Osteoblast (primary cell): ENCODE data around the gene FXYD7. TPM values are rescaled to one million over a fixed set of nuclear protein-coding genes. Genes with fewer than 3 reads are reported as not detected.

Source experiments
- DNase-seq: peaks from one replicate; pipeline ENCODE4 v3.0.0; 2011; ENCODE audit warnings: low spot score, mixed read lengths; ENCODE audit not compliant: insufficient read length; ENCODE audit errors: missing footprints
- H2AFZ ChIP-seq: 2 replicates; pipeline ENCODE4 v1.6.0; 2011; ENCODE audit warnings: mild to moderate bottlenecking, low read length
- H3K27ac ChIP-seq: 2 replicates; pipeline ENCODE4 v1.5.1; 2011; ENCODE audit warnings: mild to moderate bottlenecking, low read depth, low read length, moderate library complexity
- H3K27me3 ChIP-seq: 2 replicates; pipeline ENCODE4 v1.6.0; 2012; ENCODE audit warnings: mild to moderate bottlenecking, control low read depth, inconsistent platforms, low read length, moderate library complexity; ENCODE audit not compliant: insufficient read depth
- H3K36me3 ChIP-seq: 2 replicates; pipeline ENCODE4 v1.5.1; 2011; ENCODE audit warnings: mild to moderate bottlenecking, low read length, control low read depth, moderate library complexity; ENCODE audit not compliant: insufficient read depth
- H3K4me1 ChIP-seq: 2 replicates; pipeline ENCODE4 v1.5.1; 2011; ENCODE audit warnings: mild to moderate bottlenecking, low read length, control low read depth, moderate library complexity; ENCODE audit not compliant: insufficient read depth
- H3K4me2 ChIP-seq: 2 replicates; pipeline ENCODE4 v1.6.0; 2011; ENCODE audit warnings: mild to moderate bottlenecking, low read length; ENCODE audit not compliant: insufficient read depth
- H3K4me3 ChIP-seq: fragments of 200-600 bp; sonication (generic); 3 replicates; pipeline ENCODE4 v1.5.1; 2012; ENCODE audit warnings: mild to moderate bottlenecking, low read length, inconsistent platforms; ENCODE audit not compliant: insufficient read depth
- H3K79me2 ChIP-seq: 2 replicates; pipeline ENCODE4 v1.6.0; 2012; ENCODE audit warnings: mild to moderate bottlenecking, low read length, control low read depth, inconsistent platforms; ENCODE audit not compliant: insufficient read depth
- H3K9me3 ChIP-seq: 2 replicates; pipeline ENCODE4 v1.5.1; 2011; ENCODE audit warnings: low read depth, low read length, control low read depth
- H4K20me1 ChIP-seq: 2 replicates; pipeline ENCODE4 v1.6.0; 2012; ENCODE audit warnings: mild to moderate bottlenecking, low read length, control low read depth; ENCODE audit not compliant: insufficient read depth
- CTCF ChIP-seq: IDR thresholded peaks from 2 replicates; pipeline ENCODE4 v1.5.1; 2011; ENCODE audit warnings: mild to moderate bottlenecking, low read depth, low read length, moderate library complexity; ENCODE audit errors: extremely low read depth
- total RNA-seq: library from RNA; depleted of rRNA; stranded (reverse); fragments of >200 nt; gene quantifications from 2 replicates; pipeline ENCODE4 v1.2.3, GENCODE V29; 2012

The FXYD7 gene
- total RNA-seq, 1 donor = not detected

- Histone ChIP-seq H3K36me3 (peaks cover 31% of the 10 kb centered on the region), H4K20me1 (no peaks in the 10 kb centered on the region), H3K4me2 (no peak overlapping the region), H3K4me1 (no peaks in the 10 kb centered on the region), H3K9me3 (peaks cover 13% of the 10 kb centered on the region), H3K4me3 (no peak overlapping the region), H3K27me3 (no peaks in the 10 kb centered on the region), H3K27ac (no peak overlapping the region), H2AFZ (no peak overlapping the region), H3K79me2 (no peaks in the 10 kb centered on the region)
- no peak for TF ChIP-seq CTCF
- DNase-seq = peak; percentile 2
Observed at GRCh38 chr19:35169221-35169995, 26.4 kb downstream of the FXYD7 start.

- Histone ChIP-seq H3K79me2 (no peaks in the 10 kb centered on the region), H3K4me1 (no peaks in the 10 kb centered on the region), H3K4me2 (no peak overlapping the region), H3K9me3 (peaks cover 9% of the 10 kb centered on the region), H3K4me3 (no peak overlapping the region), H3K27me3 (no peaks in the 10 kb centered on the region), H4K20me1 (no peaks in the 10 kb centered on the region), H2AFZ (no peak overlapping the region), H3K36me3 (peaks cover 21% of the 10 kb centered on the region), H3K27ac (no peak overlapping the region)
- no peak for TF ChIP-seq CTCF
- peak; percentile 30 for DNase-seq
Observed at GRCh38 chr19:35170359-35171061, 27.5 kb downstream of the FXYD7 start.

- Histone ChIP-seq H3K9me3 (peaks cover under 1% of the 10 kb centered on the region), H3K4me2 (no peak overlapping the region), H3K4me1 (peaks cover 4% of the 10 kb centered on the region), H3K27me3 (no peaks in the 10 kb centered on the region), H3K4me3 (no peak overlapping the region), H3K79me2 (no peaks in the 10 kb centered on the region), H4K20me1 (no peaks in the 10 kb centered on the region), H3K27ac (no peak overlapping the region), H3K36me3 (peaks cover 10% of the 10 kb centered on the region), H2AFZ (no peak overlapping the region)
- DNase-seq = no peak
- TF ChIP-seq CTCF = no peak
Observed at GRCh38 chr19:35171730-35172129, 28.7 kb downstream of the FXYD7 start.

- no peak overlapping the region for H3K4me2 ChIP-seq
- no peak for DNase-seq
- H4K20me1 ChIP-seq = no peaks in the 10 kb centered on the region
- no peak overlapping the region for H3K4me3 ChIP-seq
- H3K9me3 ChIP-seq = no peaks in the 10 kb centered on the region
- no peak for TF ChIP-seq CTCF
- H3K4me1 ChIP-seq = peaks cover 4% of the 10 kb centered on the region
- H3K27me3 ChIP-seq = no peaks in the 10 kb centered on the region
- H2AFZ ChIP-seq = no peak overlapping the region
- H3K36me3 ChIP-seq = peaks cover 6% of the 10 kb centered on the region
- no peaks in the 10 kb centered on the region for H3K79me2 ChIP-seq
- H3K27ac ChIP-seq = no peak overlapping the region
Observed at GRCh38 chr19:35174226-35174625, 31.2 kb downstream of the FXYD7 start.
